B cell (primary cell): ENCODE data around the gene TMOD1. TPM values are rescaled to one million over a fixed set of nuclear protein-coding genes. Genes with fewer than 3 reads are reported as not detected.
A peak's percentile ranks its signal among the peaks of the same experiment; 100 is the strongest.

Experiments
- ATAC-seq: fragments of 200-7000 bp; cut with Tn5 transposase; one replicate; pipeline ENCODE4 v1.10.0; 2021; ENCODE audit warnings: low read depth, mild to moderate bottlenecking, moderate number of reproducible peaks, moderate library complexity
- CTCF ChIA-PET: fragments of 350-600 bp; sonication (Branson Sonifier 250); formaldehyde crosslinking; loops from one replicate; lab custom pipeline; 2021; ENCODE audit warnings: antibody characterized with exemption, inconsistent platforms; lab: Charles Lee
- POLR2A ChIA-PET: fragments of 350-600 bp; sonication (Branson Sonifier 250); formaldehyde crosslinking; loops from one replicate; lab custom pipeline; 2021; ENCODE audit warnings: antibody characterized with exemption; lab: Charles Lee
- DNase-seq: peaks from one replicate; pipeline ENCODE4 v3.0.0; 2013
- H2AFZ ChIP-seq: 2 replicates; pipeline ENCODE4 v1.6.1; 2012; ENCODE audit warnings: mild to moderate bottlenecking, low read depth, low read length; ENCODE audit not compliant: insufficient read depth, poor library complexity, severe bottlenecking
- H3K27ac ChIP-seq, 2 donors: 1 replicate in 1 of 2; 2 replicates in 1 of 2; pipeline ENCODE4 v1.5.1; 2012 to 2013; ENCODE audit warnings: low read length in 2 of 2, mild to moderate bottlenecking in 2 of 2, moderate library complexity in 1 of 2
- H3K27me3 ChIP-seq, 4 experiments: fragments of 200-600 bp in 1 of 4; sonication (generic) in 1 of 4; replicated peaks in 1 of 4; 1 replicate in 2 of 4; 2 replicates in 2 of 4; pipeline versions ENCODE4 v1.6.1 to v1.7.0; 2013 to 2016; ENCODE audit warnings: low read length in 3 of 4, mild to moderate bottlenecking in 2 of 4, mixed read lengths in 1 of 4, moderate library complexity in 1 of 4; ENCODE audit not compliant: insufficient read depth in 4 of 4, control insufficient read depth in 3 of 4; ENCODE audit errors: control extremely low read depth in 1 of 4
- H3K36me3 ChIP-seq, 2 experiments: replicated peaks in 1 of 2; 1 replicate in 1 of 2; 2 replicates in 1 of 2; pipeline versions ENCODE4 v1.6.1 to v1.7.1; 2013; ENCODE audit warnings: low read length in 1 of 2; ENCODE audit not compliant: insufficient read depth in 2 of 2, control insufficient read depth in 1 of 2; ENCODE audit errors: control extremely low read depth in 1 of 2, extremely low read depth in 1 of 2
- H3K4me1 ChIP-seq, 2 donors: fragments of 200-600 bp in 1 of 2; sonication (generic) in 1 of 2; 1 replicate in 1 of 2; 2 replicates in 1 of 2; pipeline versions ENCODE4 v1.5.1 to v1.6.1; 2013 to 2017; ENCODE audit warnings: low read length in 2 of 2; ENCODE audit not compliant: control insufficient read depth in 2 of 2, insufficient read depth in 2 of 2
- H3K4me2 ChIP-seq: replicated peaks from 2 replicates; pipeline ENCODE3; 2012; ENCODE audit warnings: mild to moderate bottlenecking, low read depth, low read length; ENCODE audit not compliant: poor library complexity, severe bottlenecking
- H3K4me3 ChIP-seq, 5 experiments: fragments of 200-600 bp in 1 of 5; sonication (generic) in 1 of 5; 1 replicate in 3 of 5; 2 replicates in 2 of 5; pipeline versions ENCODE4 v1.5.1 to v1.7.0; 2011 to 2016; ENCODE audit warnings: low read length in 4 of 5, mild to moderate bottlenecking in 4 of 5, low read depth in 2 of 5, control low read depth in 1 of 5, moderate library complexity in 1 of 5; ENCODE audit not compliant: insufficient read depth in 1 of 5; ENCODE audit errors: control extremely low read depth in 1 of 5, extremely low read depth in 1 of 5
- H3K79me2 ChIP-seq: fragments of 200-600 bp; sonication (generic); one replicate; pipeline ENCODE4 v1.6.0; 2016; ENCODE audit warnings: low read length; ENCODE audit not compliant: control insufficient read depth, insufficient read depth
- H3K9ac ChIP-seq: fragments of 200-600 bp; sonication (generic); 2 replicates; pipeline ENCODE4 v1.6.1; 2017; ENCODE audit warnings: mild to moderate bottlenecking, low read length, moderate library complexity
- H3K9me3 ChIP-seq, 3 donors: one replicate each; pipeline versions ENCODE4 v1.6.1 to v1.7.1; 2013; ENCODE audit warnings: low read length in 2 of 3; ENCODE audit not compliant: control insufficient read depth in 2 of 3, insufficient read depth in 1 of 3; ENCODE audit errors: control extremely low read depth in 1 of 3
- H4K20me1 ChIP-seq: 2 replicates; pipeline ENCODE4 v1.6.0; 2012; ENCODE audit warnings: mild to moderate bottlenecking, low read length; ENCODE audit not compliant: insufficient read depth, control insufficient read depth, poor library complexity, severe bottlenecking
- H3K27ac Mint-ChIP-seq: one replicate; pipeline ENCODE4 v1.8.0; 2021; ENCODE audit warnings: mixed read lengths
- H3K27me3 Mint-ChIP-seq: one replicate; pipeline ENCODE4 v1.8.0; 2021; ENCODE audit warnings: mixed read lengths
- H3K4me1 Mint-ChIP-seq: one replicate; pipeline ENCODE4 v1.8.0; 2021; ENCODE audit warnings: mixed read lengths
- H3K4me3 Mint-ChIP-seq: one replicate; pipeline ENCODE4 v1.8.0; 2021; ENCODE audit warnings: mixed read lengths
- H3K9me3 Mint-ChIP-seq: one replicate; pipeline ENCODE4 v1.8.0; 2022; ENCODE audit warnings: mixed read lengths; ENCODE audit not compliant: insufficient read depth
- CTCF ChIP-seq: fragments of 200-600 bp; IDR thresholded peaks from one replicate; pipeline ENCODE4 v1.8.0; 2022; ENCODE audit warnings: antibody characterized with exemption, mild to moderate bottlenecking
- EZH2 ChIP-seq: IDR thresholded peaks from 2 replicates; pipeline ENCODE4 v1.6.1; 2012; ENCODE audit warnings: borderline replicate concordance, low read depth, mild to moderate bottlenecking, moderate library complexity, low read length; ENCODE audit not compliant: insufficient read depth, poor library complexity, severe bottlenecking
- WGBS: methylation state at CpG from one replicate; pipeline ENCODE4 v1.1.5; 2013; ENCODE audit warnings: missing lambda C conversion rate; ENCODE audit not compliant: insufficient coverage; 5-methylcytosine and 5-hydroxymethylcytosine counted together
- intact Hi-C: fragments of 100-400 bp; cut with micrococcal nuclease; formaldehyde crosslinking; loops from one replicate; pipeline ENCODE4 v1.10.0; 2022
- polyA plus RNA-seq: library from polyadenylated mRNA; depleted of rRNA; stranded (reverse); fragments of >200 nt; gene quantifications from 2 replicates; pipeline ENCODE4 v1.2.3, GENCODE V29; 2012
- total RNA-seq, 2 donors: library from RNA; stranded (reverse); fragments of 120-200 nt in 1 of 2; gene quantifications; 1 replicate in 1 of 2; 2 replicates in 1 of 2; pipeline versions ENCODE4 v1.2.3 to v1.2.4, GENCODE V29; 2013 to 2022

Gene TMOD1
- total and polyA plus RNA-seq, 2 donors (not counting 1 experiment from before 2014, with no cell fraction given) = 0.30 to 2.5 TPM

GRCh38 chr9:97604901-97605645 lies 103.6 kb downstream of the TMOD1 start:
- Histone ChIP-seq H3K36me3 (peaks cover 0 to 50% of the 10 kb centered on the region in 2 experiments), H3K79me2 (no peaks in the 10 kb centered on the region), H3K9ac (no peak overlapping the region), H3K4me2 (no peak overlapping the region), H2AFZ (no peak overlapping the region), H3K27me3 (no peaks in the 10 kb centered on the region), H4K20me1 (no peaks in the 10 kb centered on the region), H3K9me3 (no peaks in the 10 kb centered on the region), H3K27ac (no peak overlapping the region), H3K4me3 (no peak overlapping the region), H3K4me1 (no peaks in the 10 kb centered on the region)
- ATAC-seq = no peak
- CTCF ChIA-PET = interaction anchor here (1.2 to 3.1 kb wide), 2 partner anchors 10 to 137 kb away, joined by 3 to 11 read pairs; no protein-coding TSS in a partner anchor
- Mint-ChIP-seq H3K9me3 (no peaks in the 10 kb centered on the region), H3K4me1 (no peaks in the 10 kb centered on the region), H3K4me3 (no peak overlapping the region), H3K27me3 (no peaks in the 10 kb centered on the region), H3K27ac (no peak overlapping the region)
- TF ChIP-seq CTCF (no peak), EZH2 (no peak)
- DNase-seq = no peak
- 97% methylated on average over 17 of the region's 17 CpGs for WGBS
- intact Hi-C loops = no loop called here
- POLR2A ChIA-PET = no interaction called here

DNA sequence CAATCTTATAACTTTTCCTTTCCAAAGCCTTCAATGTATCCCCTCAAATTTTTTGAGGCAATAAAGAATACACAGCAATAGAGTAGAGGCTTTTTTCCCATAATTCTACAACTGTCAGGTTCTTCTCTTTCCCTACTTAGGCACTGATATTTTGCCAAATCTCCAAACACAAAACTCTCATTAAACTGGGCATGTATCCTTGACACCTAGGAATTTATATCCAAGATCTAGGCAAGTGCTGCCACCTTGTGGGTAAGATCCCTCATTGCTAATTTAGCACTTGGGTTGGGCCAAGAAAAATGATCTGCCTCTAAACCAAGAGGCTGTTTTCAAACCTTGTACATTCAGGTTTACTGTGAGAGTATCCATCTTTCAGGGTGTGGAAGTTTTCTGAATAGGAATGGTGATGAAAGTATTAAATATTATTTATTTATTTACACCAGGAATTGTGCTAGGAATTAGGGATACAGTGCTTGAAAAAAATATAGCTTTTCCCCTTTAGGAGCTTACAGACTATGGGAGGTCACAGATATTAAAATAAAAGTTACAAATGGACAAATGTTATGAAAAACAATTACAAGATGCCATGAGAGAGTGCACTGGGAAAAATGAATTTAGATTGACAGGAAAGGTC lies 114.1 kb downstream of the TMOD1 start:
- no peaks in the 10 kb centered on the region for H3K27me3 Mint-ChIP-seq
- Histone ChIP-seq H3K9me3 (no peaks in the 10 kb centered on the region), H4K20me1 (no peaks in the 10 kb centered on the region), H3K27me3 (no peaks in the 10 kb centered on the region), H3K4me3 (no peak overlapping the region), H2AFZ (no peak overlapping the region), H3K4me2 (no peak overlapping the region), H3K36me3 (peaks cover 5 to 13% of the 10 kb centered on the region in 2 experiments), H3K4me1 (no peaks in the 10 kb centered on the region), H3K9ac (no peak overlapping the region), H3K27ac (no peak overlapping the region), H3K79me2 (no peaks in the 10 kb centered on the region)
- no peak overlapping the region for H3K27ac Mint-ChIP-seq
- H3K4me3 Mint-ChIP-seq = no peak overlapping the region
- H3K4me1 Mint-ChIP-seq = peaks cover 8% of the 10 kb centered on the region
- TF ChIP-seq CTCF (peak; percentile 95), EZH2 (no peak)
- no peaks in the 10 kb centered on the region for H3K9me3 Mint-ChIP-seq
- ATAC-seq (peak; percentile 49), DNase-seq (peak; percentile 68)
- intact Hi-C loops = loop anchor here (1.0 kb wide), 3 partner anchors 147 to 759 kb away; no protein-coding TSS in a partner anchor
- CTCF ChIA-PET = interaction anchor here (0.5 to 5.9 kb wide), 31 partner anchors 8 to 1692 kb away, joined by 3 to 52 read pairs (median 5); partner anchors contain the start of genes NCBP1, TDRD7 and TSTD2
- POLR2A ChIA-PET = interaction anchor here (0.6 kb wide), 1 partner anchor 17 kb away, joined by 5 read pairs; no protein-coding TSS in a partner anchor
